ENCODE measurements around the gene COTL1. TPM values are rescaled to one million over a fixed set of nuclear protein-coding genes. Genes with fewer than 3 reads are reported as not detected.

COTL1 gene
- total and polyA plus RNA-seq, 9 of the 15 experiments (the other 6 are each of a cell fraction or from before 2014, with no cell fraction given): 27.7 to 185 (median 72.5) TPM

GRCh38 chr16:84656649-84657048, 38.8 kb upstream of the COTL1 start:
- no TSS peak for BruUV-seq (replicated peaks)
- FAIRE-seq (no peak), DNase-seq (ENCODE audit: extremely low read depth in 1 of 4, low spot score in 3 of 4) (no peak), ATAC-seq (no peak)
- no peak overlapping the region for H2AFZ ChIP-seq (ENCODE audit: low read depth, low read length)
- POLR2A ChIA-PET: no interaction called here
- H3K4me2 ChIP-seq (ENCODE audit: insufficient read depth, low read length): no peak overlapping the region
- no peaks in the 10 kb centered on the region for H3K9me3 ChIP-seq (replicated peaks; ENCODE audit: control insufficient read depth, insufficient read depth, low read depth, low read length)
- H3K36me3 ChIP-seq (ENCODE audit: control insufficient read depth, insufficient read depth, low read length): peaks cover 78% of the 10 kb centered on the region
- no peak for TF ChIP-seq XRCC4 (IDR thresholded peaks at IDR 0.05; ENCODE audit: extremely low read depth, insufficient read depth, insufficient read length)
- TF ChIP-seq ZNF561 (CRISPR knock-in tag; conservative IDR thresholded peaks at IDR 0.05): no peak
- no peak overlapping the region for H3K4me3 ChIP-seq
- H3K4me1 ChIP-seq (replicated peaks in 1 of 2; ENCODE audit: control insufficient read depth in 2 of 2, insufficient read depth in 2 of 2, low read length in 2 of 2): peaks cover 0 to 1% of the 10 kb centered on the region in 2 experiments; a peak in 1 of 5 replicates
- H3K79me2 ChIP-seq (ENCODE audit: control insufficient read depth, insufficient read depth, low read length): no peaks in the 10 kb centered on the region
- CTCF ChIA-PET (ENCODE audit: low intra/inter-chr PET ratio): no interaction called here
- in situ Hi-C loops (cut with MboI): no loop called here
- no peak overlapping the region for H3K9ac ChIP-seq (ENCODE audit: insufficient read depth in 1 of 2, low read depth in 2 of 2, low read length in 2 of 2)
- WGBS (ENCODE audit: insufficient coverage, low coverage, missing lambda C conversion rate): 99% methylated on average over 22 of the region's 22 CpGs
- H3K27me3 ChIP-seq (ENCODE audit: control insufficient read depth in 2 of 2, insufficient read depth in 2 of 2, low read length in 2 of 2): no peaks in the 10 kb centered on the region
- peaks cover 7% of the 10 kb centered on the region; the same call in 1 of the 2 replicates for H4K20me1 ChIP-seq (replicated peaks; ENCODE audit: control insufficient read depth, insufficient read depth, low read length)
- intact Hi-C loops (cut with micrococcal nuclease): no loop called here
- H3K27ac ChIP-seq (ENCODE audit: extremely low read depth, low read depth, low read length): no peak overlapping the region
- H3K9me1 ChIP-seq (ENCODE audit: control insufficient read depth, insufficient read depth, low read length): no peaks in the 10 kb centered on the region

- Histone ChIP-seq H2AFZ (ENCODE audit: low read depth, low read length) (no peak overlapping the region), H3K36me3 (ENCODE audit: control insufficient read depth, insufficient read depth, low read length) (peaks cover 76% of the 10 kb centered on the region), H3K27ac (ENCODE audit: extremely low read depth, low read depth, low read length) (no peak overlapping the region), H3K79me2 (ENCODE audit: control insufficient read depth, insufficient read depth, low read length) (peaks cover 3% of the 10 kb centered on the region; the same call in 2 of the 3 replicates), H3K9ac (ENCODE audit: insufficient read depth in 1 of 2, low read depth in 2 of 2, low read length in 2 of 2) (no peak overlapping the region), H3K4me3 (no peak overlapping the region), H3K4me2 (ENCODE audit: insufficient read depth, low read length) (no peak overlapping the region), H4K20me1 (replicated peaks; ENCODE audit: control insufficient read depth, insufficient read depth, low read length) (peaks cover 2% of the 10 kb centered on the region; the same call in 1 of the 2 replicates), H3K4me1 (replicated peaks in 1 of 2; ENCODE audit: control insufficient read depth in 2 of 2, insufficient read depth in 2 of 2, low read length in 2 of 2) (no peaks in the 10 kb centered on the region; a peak in 2 of 5 replicates), H3K27me3 (ENCODE audit: control insufficient read depth in 2 of 2, insufficient read depth in 2 of 2, low read length in 2 of 2) (no peaks in the 10 kb centered on the region), H3K9me3 (replicated peaks; ENCODE audit: control insufficient read depth, insufficient read depth, low read depth, low read length) (no peaks in the 10 kb centered on the region), H3K9me1 (ENCODE audit: control insufficient read depth, insufficient read depth, low read length) (no peaks in the 10 kb centered on the region)
- no peak for ATAC-seq
- no TSS peak for BruUV-seq (replicated peaks)
- intact Hi-C loops (cut with micrococcal nuclease) (no loop called here), in situ Hi-C loops (cut with MboI) (no loop called here)
- WGBS (ENCODE audit: insufficient coverage, low coverage, missing lambda C conversion rate): 68% methylated on average over 6 of the region's 6 CpGs
- FAIRE-seq: no peak
- DNase-seq (ENCODE audit: extremely low read depth in 1 of 4, low spot score in 3 of 4): no peak
- CTCF ChIA-PET (ENCODE audit: low intra/inter-chr PET ratio): no interaction called here
- POLR2A ChIA-PET: interaction anchor here (1.7 kb wide), 1 partner anchor 17 kb away, joined by 4 read pairs; no protein-coding TSS in a partner anchor
- no peak for TF ChIP-seq TEAD4 (IDR thresholded peaks at IDR 0.05; ENCODE audit: low read length)
- no peak for TF ChIP-seq TEAD4 (CRISPR knock-in tag; IDR thresholded peaks at IDR 0.05; ENCODE audit: borderline replicate concordance)
- TF ChIP-seq ELK1 (CRISPR knock-in tag; IDR thresholded peaks at IDR 0.05): no peak
- no peak for TF ChIP-seq BMI1 (IDR thresholded peaks at IDR 0.05; ENCODE audit: low read length)
- no peak for TF ChIP-seq ZNF551 (CRISPR knock-in tag; IDR thresholded peaks at IDR 0.05)
- no peak for TF ChIP-seq HCFC1 (IDR thresholded peaks at IDR 0.05; ENCODE audit: low read depth, low read length)
- TF ChIP-seq TAF7 (tag; IDR thresholded peaks at IDR 0.05): no peak
- TF ChIP-seq HES1 (IDR thresholded peaks at IDR 0.05; ENCODE audit: low read depth): no peak
- no peak for TF ChIP-seq ATF4 (CRISPR knock-in tag; IDR thresholded peaks at IDR 0.05)
- TF ChIP-seq HDAC8 (tag; IDR thresholded peaks at IDR 0.05): no peak
- no peak for TF ChIP-seq MLLT1 (IDR thresholded peaks at IDR 0.05)
Measured at GRCh38 chr16:84654998-84655397, 37.1 kb upstream of the COTL1 start.

Measured in K562 (cell line).